COLO829 (cell line): ENCODE data around the gene PPP2R3A.
"Not testable (repeated sequence)": the region's sequence is repeated elsewhere in the genome, so short reads cannot be mapped to it uniquely, and the experiment has no call there.

Experiments used
- DNase-seq: peaks from one replicate; pipeline ENCODE4 v3.0.0; 2012; ENCODE audit warnings: low spot score

The PPP2R3A gene, protein sequence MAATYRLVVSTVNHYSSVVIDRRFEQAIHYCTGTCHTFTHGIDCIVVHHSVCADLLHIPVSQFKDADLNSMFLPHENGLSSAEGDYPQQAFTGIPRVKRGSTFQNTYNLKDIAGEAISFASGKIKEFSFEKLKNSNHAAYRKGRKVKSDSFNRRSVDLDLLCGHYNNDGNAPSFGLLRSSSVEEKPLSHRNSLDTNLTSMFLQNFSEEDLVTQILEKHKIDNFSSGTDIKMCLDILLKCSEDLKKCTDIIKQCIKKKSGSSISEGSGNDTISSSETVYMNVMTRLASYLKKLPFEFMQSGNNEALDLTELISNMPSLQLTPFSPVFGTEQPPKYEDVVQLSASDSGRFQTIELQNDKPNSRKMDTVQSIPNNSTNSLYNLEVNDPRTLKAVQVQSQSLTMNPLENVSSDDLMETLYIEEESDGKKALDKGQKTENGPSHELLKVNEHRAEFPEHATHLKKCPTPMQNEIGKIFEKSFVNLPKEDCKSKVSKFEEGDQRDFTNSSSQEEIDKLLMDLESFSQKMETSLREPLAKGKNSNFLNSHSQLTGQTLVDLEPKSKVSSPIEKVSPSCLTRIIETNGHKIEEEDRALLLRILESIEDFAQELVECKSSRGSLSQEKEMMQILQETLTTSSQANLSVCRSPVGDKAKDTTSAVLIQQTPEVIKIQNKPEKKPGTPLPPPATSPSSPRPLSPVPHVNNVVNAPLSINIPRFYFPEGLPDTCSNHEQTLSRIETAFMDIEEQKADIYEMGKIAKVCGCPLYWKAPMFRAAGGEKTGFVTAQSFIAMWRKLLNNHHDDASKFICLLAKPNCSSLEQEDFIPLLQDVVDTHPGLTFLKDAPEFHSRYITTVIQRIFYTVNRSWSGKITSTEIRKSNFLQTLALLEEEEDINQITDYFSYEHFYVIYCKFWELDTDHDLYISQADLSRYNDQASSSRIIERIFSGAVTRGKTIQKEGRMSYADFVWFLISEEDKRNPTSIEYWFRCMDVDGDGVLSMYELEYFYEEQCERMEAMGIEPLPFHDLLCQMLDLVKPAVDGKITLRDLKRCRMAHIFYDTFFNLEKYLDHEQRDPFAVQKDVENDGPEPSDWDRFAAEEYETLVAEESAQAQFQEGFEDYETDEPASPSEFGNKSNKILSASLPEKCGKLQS (N-terminal part only)

DNA sequence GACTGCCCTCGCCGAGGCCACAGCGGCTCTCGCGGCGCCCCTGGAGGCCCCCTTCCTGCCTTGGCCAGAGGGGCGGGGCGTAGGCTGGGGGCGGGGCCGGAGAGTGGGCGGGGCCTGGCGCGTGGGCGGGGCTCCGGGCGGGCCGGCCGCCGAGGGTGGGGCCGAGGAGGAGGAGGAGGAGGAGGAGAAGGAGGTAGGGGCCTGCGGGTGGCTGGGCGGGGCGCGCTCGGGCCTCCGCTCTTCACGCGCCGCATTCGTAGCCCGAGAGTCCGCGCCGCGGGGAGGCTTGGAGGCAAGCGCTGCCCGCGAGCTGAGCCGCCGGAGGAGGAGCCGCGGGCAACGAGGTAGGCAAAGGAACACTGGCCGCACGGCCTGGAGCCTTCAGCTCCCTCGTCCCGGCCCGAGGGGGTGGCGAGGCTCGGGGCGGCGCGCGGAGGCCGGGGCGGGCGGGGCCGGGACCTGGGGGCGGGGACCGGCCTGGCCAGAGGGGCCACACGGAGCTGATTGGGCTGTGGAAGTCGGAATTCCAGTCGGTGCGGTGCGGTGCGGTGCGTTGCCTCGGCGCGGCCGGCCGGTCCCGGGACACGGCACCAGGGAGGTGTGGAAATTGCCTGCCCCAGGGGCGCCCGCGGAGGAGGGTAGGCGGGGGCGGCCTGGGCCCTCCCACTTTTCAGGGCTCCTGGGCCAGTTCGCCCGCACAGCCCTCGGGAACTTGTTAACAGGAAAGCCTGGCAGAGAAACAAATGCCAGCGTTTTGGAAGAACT, at the start of gene PPP2R3A:
PPP2R3A (plus strand) TSS at position 223 of the 765 bp plus-strand sequence. CDS start 35,771 bp downstream, outside the sequence.
- DNase-seq, result peak; percentile 83

DNA sequence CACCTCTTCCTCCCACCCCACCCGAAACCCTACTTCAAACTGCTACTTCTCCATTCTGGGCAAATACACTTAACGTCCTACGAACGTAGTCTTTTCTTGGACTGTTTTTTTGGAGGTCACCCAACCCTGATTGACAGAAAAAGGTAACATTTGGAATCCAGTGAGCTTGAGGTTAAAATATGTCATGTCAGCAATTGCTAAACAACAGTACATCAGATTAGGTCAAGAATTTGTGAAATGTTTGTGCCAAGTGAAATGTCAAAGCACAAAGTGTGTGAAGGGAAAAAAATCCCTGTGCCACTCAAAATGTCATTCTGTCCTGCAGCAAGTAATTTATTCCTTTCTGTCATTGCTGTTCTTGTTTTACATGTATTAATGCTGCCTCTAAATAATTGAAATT, 49.2 kb upstream of the PPP2R3A start:
- DNase-seq, result no peak

DNA sequence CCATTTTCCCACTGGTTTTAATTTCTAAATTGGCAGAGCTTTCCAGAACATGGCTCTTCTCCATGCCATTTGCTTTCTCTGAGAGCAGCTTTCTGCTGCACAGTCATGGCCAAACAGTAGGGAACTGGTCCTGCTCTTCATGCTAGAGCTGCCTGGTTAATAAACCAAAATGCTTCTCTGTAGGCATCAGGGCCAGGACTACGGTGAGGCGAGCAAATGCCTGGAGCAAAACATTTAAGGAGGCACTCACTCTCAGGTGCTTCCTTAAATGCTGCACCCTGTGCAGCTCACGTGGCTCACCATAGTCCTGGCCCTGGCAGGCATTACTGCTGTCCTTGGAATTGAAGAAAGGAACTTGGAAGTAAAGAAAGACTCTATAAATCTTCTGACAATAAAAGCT, 48.5 kb upstream of the PPP2R3A start:
- no peak for DNase-seq

DNA sequence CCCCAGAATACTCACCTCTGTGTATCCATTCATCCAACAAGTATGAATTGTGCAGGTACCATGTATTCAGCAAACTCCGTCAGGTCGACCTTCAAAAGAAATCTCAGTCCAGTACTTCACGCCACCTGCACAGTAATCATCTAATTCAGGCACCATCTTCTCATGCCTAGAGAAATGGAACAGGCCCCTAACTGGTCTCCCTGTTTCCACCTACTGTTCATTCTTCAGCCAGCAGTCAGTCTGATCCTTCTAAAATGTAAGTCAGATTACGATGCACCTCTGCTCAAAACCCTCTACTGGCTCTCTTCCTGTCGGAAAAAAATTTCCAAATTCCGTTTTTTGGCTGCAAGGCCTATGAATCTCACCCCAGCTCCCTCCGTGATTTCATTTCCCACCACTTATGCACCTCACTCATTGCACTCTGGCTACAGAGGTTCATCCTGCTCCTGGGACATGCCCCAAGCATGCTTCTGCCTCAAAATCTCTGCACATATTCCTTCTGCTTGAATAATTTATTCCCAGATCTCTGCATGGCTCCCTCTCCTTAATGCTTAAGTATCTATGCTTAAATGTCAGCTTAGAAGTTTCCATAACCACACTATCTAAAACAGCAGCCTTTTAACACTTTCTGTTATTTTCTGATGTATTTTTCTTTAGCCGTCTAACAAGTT, 47.5 kb upstream of the PPP2R3A start:
- no peak for DNase-seq

DNA sequence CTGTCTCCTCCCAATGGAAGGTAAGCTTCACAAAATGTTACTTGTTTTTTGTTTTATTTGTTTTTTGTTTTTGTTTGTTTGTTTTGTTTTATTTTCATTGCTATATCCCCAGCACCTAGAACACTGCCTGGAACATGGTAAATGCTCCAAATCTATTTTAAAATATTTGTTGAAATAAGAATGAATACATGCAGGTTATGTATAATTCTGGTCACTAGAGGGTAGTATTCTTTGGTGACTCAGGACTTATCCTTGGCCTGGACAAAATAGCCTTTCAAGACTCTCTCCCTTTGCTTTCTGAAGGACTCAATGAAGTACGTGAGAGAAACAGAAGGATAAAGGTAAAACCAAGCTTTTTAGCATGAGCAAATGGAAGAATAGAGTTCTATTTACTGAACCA, 46.9 kb upstream of the PPP2R3A start:
- peak; percentile 58 for DNase-seq

DNA sequence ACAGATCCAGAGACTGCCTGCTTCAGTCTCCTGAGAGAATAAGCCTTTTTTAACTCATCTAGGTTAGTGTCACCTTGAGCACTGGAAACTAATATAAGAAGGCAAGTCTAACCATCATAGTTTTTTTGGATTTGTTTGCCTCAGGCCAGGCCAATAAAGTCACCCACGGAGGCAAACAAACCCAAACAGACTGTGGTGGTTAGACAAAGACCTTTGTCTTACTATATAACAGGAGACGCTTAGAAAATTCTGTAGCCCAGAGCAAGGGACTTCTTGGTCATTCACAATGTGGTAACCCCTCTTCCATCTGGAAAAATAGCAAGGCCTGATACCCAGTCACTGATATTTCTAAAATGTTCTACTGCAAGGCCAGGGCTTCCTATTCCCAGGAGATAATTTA, 45.3 kb upstream of the PPP2R3A start:
- no peak for DNase-seq

DNA sequence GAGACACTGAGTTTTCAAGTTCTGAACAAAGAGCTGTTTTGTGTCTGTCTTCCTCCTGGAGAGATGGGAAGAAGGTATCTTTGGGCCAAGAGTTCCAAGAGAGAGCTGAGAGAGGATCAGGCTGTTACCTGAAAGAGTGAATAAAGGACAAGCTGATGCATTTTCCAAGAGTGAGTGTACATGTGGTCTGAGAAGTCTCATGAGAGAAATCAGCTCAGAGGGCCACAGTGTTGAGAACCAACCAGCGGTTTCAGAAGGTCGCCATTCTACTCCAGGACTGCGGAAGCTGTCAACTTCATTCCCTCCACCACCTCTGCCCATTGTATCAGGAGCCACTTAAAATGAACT, 42.7 kb upstream of the PPP2R3A start:
- no peak for DNase-seq

DNA sequence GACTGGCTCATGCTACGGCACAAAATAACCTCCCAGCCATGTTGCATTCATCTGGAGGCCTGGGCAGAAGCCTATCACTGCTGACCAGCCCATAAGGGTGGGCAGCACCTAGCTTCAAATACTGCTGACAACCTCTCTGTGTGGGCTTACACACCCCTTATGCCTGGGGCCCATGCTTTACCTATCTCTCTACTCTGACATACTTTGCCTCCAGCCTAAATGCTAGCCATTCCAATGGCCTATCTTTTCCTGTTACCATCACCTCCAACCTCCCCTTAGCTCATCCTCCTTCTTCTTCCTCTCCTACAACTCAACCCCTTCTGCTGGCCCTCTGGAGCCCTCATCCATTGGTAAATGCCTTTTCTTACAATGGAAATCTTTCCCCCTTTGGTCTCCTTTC, 41.0 kb upstream of the PPP2R3A start:
- DNase-seq, result no peak

DNA sequence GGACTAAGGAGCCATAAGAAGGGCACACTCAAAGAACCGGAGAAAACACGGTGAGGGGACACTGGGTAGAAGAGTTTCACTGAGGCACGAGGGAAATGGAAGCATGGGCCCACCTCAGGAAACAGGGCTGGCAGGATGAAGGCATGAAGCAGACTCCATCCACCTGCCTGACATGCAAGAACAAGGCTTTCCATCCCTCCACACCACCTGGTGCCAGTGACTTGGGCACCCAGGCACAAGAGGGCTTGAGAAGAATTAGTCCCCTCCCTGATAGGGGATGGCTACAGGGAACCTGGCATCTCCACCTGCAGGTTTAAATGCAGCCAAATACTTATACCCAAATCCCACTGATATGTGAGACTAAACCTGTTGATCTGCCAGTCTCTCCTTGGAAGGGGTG, 38.9 kb upstream of the PPP2R3A start:
- no peak for DNase-seq

DNA sequence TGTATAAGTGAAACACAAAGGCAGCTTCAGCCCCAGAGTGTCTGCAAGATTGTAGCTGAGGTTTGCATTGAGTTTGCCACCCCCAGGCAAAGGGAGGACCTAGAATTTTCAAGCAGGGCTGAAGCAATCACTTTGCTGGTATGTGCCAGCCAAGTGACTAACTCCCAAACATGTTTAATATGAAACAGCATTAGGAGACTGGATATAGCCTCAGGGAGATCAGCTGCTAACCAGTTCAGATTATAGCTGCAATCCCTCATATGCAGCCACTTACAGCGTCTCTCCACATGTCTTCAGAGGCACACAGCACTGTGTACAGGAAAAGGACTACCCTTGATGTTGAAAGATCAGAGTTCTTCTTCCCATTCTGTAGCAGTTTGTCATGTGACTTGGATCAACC, 38.4 kb upstream of the PPP2R3A start:
- no peak for DNase-seq

DNA sequence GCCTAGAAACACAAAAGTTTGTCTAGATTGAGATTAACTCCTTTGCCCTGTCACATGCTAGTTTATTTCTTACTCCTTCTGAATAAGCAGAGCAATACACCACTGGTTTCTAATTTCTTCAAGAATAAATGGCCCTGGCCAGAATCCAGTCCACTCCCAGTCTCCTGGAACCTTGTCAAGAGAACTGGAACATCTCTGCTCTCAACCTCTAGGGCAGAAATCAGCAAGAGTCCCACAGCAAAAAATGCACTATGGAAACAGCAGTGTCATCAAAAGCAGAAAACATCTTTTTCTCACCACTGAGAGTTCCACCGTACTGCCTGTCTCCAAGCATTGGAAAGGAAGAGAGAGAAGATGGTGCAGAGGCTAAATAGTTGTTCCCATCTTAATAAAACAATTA, 35.9 kb upstream of the PPP2R3A start:
- DNase-seq, result no peak

DNA sequence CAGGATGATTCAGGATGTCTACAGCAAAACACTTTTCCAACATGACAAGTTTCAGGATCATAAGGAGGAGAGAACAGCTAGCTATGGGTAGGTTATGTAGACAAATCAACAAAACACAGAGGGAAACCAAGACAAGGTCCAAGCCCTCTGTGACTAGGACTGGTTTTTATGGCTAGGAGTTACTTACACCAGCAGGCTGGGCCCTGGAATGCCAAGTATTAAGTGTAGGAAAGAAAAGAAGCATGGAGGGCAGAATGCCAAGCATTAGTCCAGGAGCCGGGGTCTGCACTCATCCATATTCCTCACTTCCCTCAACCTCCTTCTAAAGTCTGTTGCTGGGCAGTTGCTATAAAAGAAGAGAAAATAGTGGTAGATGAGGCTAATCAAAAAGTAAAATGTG, 35.3 kb upstream of the PPP2R3A start:
- no peak for DNase-seq

DNA sequence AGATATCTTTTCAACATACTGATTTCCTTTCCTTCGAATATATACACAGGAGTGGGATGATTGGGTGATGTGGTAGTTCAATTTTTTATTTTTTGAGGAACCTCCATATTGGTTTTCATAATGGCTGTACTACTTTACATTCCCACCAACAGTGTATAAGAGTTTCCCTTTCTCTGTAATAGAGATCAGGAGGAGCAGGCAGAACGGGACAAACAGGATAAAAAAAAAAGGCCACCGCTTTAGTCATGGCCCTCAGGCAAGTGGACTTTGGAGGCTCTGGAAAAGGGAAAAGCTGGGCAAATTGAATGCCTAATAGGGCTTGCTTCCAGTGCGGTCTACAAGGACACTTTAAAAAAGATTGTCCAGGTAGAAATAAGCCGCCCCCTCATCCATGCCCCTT, 30.4 kb upstream of the PPP2R3A start:
- DNase-seq, result not testable (repeated sequence)

DNA sequence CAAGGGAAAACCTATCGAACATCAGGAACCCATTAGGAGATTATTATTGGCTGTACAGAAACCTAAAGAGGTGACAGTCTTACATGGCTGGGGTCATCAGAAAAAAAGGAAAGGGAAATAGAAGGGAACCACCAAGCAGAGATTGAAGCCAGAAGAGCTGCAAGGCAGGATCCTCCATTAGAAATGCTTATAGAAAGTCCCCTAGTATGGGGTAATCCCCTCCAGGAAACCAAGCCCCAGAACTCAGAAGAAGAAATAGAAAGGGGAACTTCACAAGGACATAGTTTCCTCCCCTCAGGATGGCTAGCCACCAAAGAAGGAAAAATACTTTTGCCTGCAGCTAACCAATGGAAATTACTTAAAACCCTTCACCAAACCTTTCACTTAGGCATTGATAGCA, 27.8 kb upstream of the PPP2R3A start:
- DNase-seq, result not testable (repeated sequence)

DNA sequence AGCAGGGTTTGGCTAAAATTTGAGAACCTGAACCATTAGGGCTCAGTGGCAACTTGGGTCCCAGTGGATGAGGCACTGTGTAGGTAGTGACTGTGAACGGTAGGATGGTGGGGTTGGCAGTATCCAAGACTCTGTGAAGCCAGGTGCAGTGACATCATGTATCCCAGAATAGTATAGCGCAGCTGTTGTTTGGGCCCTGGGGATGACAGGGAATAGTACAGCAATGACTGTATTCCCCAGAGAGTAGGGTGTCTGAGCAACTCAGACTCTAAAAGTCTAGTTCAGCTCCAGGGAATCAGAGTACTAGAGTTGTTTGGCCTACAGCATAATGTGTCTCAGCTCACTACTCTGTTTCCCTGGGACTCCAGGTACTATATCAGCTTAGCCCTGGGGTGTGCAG, 20.7 kb upstream of the PPP2R3A start:
- no peak for DNase-seq

DNA sequence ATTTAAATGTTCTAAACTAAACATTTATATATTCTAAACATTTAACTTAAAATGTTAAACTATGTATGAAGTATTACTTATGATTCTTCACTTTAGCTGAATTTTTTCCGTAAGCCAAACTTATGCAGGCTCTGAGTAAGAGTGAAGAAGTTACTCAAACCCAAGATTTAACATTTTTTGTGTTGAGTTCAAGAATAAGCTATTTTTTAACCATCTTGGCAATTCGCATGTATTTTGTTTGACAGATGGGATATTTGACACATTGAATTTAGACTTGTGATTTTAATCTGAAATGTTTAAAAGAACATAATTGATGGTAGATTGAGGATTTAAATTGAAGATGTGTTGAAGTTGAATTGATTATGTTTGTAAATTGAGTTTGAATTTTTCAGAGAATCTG, 14.6 kb upstream of the PPP2R3A start:
- DNase-seq, result no peak

DNA sequence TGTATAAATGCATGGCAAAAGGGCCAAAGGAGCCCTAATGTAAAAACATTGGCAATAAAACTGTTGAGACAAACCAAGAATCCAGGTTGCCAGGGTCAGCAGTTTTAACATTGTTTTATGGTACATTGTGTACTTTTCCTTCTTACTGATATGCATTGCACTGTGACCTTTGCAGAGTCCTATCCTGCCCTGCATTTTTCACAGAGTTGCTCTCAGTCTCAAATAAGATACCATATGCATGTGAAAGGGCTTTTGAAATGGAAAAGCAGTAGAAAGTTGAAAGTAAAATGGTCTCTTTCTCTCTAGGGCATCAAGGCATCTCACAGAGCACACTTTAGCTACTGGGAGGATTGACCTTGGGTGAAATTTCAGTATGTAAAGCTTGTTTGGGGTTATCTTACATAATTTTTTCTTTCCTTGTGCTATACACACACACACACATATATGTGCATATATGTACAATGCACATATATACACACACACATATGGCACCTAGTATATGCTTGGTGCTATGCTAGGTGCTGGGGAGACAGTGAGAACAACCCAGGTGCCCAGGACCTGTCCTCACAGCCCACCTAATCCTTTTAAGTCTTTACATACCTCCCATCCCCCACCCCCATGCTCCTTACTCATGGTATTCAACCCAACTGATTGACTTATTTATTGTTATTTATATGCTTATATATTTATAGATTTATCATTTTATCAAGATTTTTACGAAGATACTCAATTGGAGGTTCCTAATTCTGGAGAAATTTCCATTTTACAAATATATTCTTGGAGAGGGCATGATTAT, 1.2 kb upstream of the PPP2R3A start:
- DNase-seq, result no peak

DNA sequence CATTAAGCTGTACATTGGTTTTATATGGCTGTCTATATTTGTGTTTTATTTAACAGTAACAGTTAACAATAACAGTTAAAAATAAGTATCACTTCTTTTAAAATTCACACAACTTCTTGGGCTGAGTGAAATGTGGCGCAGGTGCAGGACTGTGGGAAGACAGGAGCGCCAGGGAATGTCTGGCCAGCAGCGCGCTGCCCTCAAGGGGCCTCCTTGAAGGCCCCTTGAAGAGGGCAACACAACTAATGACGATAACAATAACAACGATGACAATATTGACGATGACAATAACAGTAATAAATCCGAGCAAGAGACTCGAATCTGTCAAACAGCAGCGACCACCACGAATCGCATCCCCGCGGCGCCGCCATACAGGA, 411 bp upstream of the PPP2R3A start:
- no peak for DNase-seq

DNA sequence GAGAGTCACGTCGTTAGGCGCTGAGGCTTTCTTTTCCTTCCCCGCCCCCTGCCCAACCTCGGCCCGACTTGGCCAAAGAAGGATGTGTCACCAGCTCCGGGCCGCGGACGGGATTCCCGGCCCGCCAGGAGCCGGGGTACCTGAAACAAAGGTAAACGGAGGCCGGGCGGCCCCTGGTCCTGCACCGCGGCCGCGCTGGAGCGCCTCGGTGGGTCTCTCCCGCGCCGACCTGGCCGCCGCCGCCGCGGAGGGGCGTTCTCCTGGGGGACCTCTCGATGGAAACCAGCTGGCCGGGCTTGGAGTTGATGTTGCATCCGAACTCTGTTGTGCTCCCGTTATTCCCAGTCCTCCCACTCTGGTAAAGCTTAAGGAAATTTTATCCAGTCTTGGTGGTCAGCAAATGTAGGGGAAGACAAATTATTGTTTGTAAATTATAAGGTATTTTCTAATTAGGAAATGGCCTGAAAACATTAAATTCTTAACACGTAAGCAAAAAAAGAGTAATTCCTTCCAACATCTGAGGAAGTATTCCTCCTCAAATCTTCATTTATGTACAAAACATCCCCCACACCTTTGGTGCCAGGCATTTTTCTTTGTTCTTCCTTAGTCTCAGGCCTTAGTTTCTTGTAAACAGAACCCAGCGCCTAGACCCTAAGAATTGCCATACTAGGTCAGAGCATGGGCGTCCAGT, 888 bp downstream of the PPP2R3A start:
- DNase-seq, result no peak

DNA sequence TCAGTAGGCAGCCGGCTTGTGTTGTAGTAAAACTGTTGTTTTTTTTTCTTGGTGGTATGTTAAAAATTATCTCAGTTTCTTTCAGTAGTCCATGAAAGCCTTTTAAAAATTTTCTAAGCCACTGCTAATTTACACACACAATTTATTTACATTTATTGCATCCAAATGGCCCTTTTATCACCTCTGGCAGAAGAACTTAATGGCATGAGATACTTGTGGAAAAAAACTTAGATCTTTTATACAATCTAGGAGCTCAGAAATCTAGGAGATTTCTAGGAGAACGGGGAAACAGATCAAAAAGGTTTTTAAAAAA, 1.4 kb downstream of the PPP2R3A start:
- no peak for DNase-seq
